ENCODE results near the gene GFRA1.

GRCh38 chr10:116183733-116184511, 89.1 kb downstream of the GFRA1 start:
- TF ChIP-seq CTCF (IDR thresholded peaks at IDR 0.05) (no peak), EZH2 (IDR thresholded peaks at IDR 0.05) (no peak), EZH2phosphoT487 (IDR thresholded peaks at IDR 0.05) (no peak)
